Liver (tissue), 3 donors: ENCODE data around the gene GRIN2D.

Source experiments
- CTCF ChIP-seq: fragments of 150-350 bp; IDR thresholded peaks from 2 replicates; pipeline ENCODE4 v1.5.1; 2017; ENCODE audit warnings: improper control_type of control experiment, low read depth, low read length; ENCODE audit not compliant: missing input control
- JUND ChIP-seq, 2 donors: IDR thresholded peaks; 2 replicates each; pipeline ENCODE4 v1.6.1; 2016; ENCODE audit warnings: antibody characterized with exemption in 2 of 2
- TAF1 ChIP-seq: conservative IDR thresholded peaks from 2 replicates; pipeline ENCODE4 v1.6.1; 2016; ENCODE audit warnings: antibody characterized with exemption, mild to moderate bottlenecking
- donor health status: healthy.
- donor health status: healthy.

DNA sequence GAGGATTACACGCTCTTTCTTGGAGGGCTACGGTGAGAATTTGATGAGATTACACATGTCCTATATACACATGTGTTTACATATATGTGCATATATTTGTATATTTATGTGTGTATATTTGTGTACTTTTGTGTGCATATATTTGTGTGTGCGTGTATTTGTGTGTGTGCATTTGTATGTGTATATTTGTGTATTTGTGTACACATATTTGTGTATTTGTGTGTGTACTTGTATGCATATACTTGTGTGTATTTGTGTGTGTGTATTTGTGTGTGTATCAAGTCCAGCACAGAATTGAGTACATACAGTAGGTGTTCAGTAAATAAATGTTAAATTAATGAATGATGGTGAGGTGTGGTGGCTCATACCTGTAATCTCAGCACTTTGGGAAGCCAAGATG is 31.6 kb upstream of the GRIN2D start:
- TF ChIP-seq JUND (IDR thresholded peaks at IDR 0.05) (no peak), CTCF (no peak), TAF1 (no peak)
